ENCODE results near the gene SLC25A42. TPM values are rescaled to one million over a fixed set of nuclear protein-coding genes. Genes with fewer than 3 reads are reported as not detected.

The SLC25A42 gene
- total RNA-seq, 1 experiment from 2014 or later = 8.1 TPM

DNA sequence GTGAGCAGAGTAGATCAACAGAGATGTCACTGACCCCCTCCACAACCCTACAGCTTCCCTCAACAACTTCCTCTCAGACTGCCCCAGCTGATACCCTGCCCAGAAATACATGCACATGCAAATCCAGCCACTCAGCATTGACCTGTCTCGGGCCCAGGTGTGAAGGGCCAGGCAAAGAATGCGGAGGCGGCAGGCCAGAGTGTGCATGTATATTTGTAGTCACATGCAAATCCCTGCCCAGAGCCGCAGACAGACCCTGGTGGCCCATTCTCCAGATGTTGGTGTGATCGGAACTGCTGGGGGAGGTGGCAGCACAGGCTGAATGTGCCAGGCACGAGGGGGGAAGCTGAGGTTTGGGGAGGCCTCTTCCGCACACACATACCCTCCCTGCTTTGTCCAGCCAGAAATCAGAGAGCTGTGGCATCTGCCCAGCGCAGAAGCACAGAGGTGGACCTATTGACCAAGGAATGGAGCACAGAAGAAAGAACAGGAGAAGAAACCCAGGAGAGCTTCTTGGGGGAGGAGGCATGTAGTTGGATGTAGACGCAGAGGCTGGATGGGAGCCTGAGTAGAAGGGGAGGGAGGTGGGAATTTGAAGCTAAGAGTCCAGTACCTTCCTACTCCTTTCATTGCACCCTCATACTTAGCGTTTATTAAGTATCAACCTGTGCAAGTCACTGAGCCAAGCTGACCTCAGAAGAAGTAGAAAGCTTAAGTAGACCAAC is 91.9 kb downstream of the SLC25A42 start:
- Mint-ChIP-seq H3K9me3 (no peaks in the 10 kb centered on the region), H3K27me3 (ENCODE audit: low read depth) (peaks cover 33% of the 10 kb centered on the region), H3K4me3 (no peak overlapping the region), H3K36me3 (no peaks in the 10 kb centered on the region), H3K4me1 (peaks cover 5% of the 10 kb centered on the region; the same call in 1 of the 2 replicates), H3K27ac (no peak overlapping the region)
- TF ChIP-seq, protein P1, sequence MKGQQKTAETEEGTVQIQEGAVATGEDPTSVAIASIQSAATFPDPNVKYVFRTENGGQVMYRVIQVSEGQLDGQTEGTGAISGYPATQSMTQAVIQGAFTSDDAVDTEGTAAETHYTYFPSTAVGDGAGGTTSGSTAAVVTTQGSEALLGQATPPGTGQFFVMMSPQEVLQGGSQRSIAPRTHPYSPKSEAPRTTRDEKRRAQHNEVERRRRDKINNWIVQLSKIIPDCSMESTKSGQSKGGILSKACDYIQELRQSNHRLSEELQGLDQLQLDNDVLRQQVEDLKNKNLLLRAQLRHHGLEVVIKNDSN (CRISPR knock-in tag; IDR thresholded peaks at IDR 0.05) = no peak
- TF ChIP-seq ZNF396 (CRISPR knock-in tag; IDR thresholded peaks at IDR 0.05; ENCODE audit: borderline replicate concordance) (no peak), GRHL2 (CRISPR knock-in tag; IDR thresholded peaks at IDR 0.05; ENCODE audit: insufficient replicate concordance, severe bottlenecking) (no peak), TCF7 (CRISPR knock-in tag; IDR thresholded peaks at IDR 0.05; ENCODE audit: low read depth) (no peak), NR3C1 (CRISPR knock-in tag; conservative IDR thresholded peaks at IDR 0.05; ENCODE audit: low read depth) (no peak), GTF2I (CRISPR knock-in tag; conservative IDR thresholded peaks at IDR 0.05) (no peak)
- TF ChIP-seq, protein P2, sequence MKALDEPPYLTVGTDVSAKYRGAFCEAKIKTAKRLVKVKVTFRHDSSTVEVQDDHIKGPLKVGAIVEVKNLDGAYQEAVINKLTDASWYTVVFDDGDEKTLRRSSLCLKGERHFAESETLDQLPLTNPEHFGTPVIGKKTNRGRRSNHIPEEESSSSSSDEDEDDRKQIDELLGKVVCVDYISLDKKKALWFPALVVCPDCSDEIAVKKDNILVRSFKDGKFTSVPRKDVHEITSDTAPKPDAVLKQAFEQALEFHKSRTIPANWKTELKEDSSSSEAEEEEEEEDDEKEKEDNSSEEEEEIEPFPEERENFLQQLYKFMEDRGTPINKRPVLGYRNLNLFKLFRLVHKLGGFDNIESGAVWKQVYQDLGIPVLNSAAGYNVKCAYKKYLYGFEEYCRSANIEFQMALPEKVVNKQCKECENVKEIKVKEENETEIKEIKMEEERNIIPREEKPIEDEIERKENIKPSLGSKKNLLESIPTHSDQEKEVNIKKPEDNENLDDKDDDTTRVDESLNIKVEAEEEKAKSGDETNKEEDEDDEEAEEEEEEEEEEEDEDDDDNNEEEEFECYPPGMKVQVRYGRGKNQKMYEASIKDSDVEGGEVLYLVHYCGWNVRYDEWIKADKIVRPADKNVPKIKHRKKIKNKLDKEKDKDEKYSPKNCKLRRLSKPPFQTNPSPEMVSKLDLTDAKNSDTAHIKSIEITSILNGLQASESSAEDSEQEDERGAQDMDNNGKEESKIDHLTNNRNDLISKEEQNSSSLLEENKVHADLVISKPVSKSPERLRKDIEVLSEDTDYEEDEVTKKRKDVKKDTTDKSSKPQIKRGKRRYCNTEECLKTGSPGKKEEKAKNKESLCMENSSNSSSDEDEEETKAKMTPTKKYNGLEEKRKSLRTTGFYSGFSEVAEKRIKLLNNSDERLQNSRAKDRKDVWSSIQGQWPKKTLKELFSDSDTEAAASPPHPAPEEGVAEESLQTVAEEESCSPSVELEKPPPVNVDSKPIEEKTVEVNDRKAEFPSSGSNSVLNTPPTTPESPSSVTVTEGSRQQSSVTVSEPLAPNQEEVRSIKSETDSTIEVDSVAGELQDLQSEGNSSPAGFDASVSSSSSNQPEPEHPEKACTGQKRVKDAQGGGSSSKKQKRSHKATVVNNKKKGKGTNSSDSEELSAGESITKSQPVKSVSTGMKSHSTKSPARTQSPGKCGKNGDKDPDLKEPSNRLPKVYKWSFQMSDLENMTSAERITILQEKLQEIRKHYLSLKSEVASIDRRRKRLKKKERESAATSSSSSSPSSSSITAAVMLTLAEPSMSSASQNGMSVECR (CRISPR knock-in tag; IDR thresholded peaks at IDR 0.05; ENCODE audit: borderline replicate concordance) = no peak
- TF ChIP-seq, protein P3, sequence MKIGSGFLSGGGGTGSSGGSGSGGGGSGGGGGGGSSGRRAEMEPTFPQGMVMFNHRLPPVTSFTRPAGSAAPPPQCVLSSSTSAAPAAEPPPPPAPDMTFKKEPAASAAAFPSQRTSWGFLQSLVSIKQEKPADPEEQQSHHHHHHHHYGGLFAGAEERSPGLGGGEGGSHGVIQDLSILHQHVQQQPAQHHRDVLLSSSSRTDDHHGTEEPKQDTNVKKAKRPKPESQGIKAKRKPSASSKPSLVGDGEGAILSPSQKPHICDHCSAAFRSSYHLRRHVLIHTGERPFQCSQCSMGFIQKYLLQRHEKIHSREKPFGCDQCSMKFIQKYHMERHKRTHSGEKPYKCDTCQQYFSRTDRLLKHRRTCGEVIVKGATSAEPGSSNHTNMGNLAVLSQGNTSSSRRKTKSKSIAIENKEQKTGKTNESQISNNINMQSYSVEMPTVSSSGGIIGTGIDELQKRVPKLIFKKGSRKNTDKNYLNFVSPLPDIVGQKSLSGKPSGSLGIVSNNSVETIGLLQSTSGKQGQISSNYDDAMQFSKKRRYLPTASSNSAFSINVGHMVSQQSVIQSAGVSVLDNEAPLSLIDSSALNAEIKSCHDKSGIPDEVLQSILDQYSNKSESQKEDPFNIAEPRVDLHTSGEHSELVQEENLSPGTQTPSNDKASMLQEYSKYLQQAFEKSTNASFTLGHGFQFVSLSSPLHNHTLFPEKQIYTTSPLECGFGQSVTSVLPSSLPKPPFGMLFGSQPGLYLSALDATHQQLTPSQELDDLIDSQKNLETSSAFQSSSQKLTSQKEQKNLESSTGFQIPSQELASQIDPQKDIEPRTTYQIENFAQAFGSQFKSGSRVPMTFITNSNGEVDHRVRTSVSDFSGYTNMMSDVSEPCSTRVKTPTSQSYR (CRISPR knock-in tag; IDR thresholded peaks at IDR 0.05) = no peak
- TF ChIP-seq, protein P4, sequence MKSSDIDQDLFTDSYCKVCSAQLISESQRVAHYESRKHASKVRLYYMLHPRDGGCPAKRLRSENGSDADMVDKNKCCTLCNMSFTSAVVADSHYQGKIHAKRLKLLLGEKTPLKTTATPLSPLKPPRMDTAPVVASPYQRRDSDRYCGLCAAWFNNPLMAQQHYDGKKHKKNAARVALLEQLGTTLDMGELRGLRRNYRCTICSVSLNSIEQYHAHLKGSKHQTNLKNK (CRISPR knock-in tag; IDR thresholded peaks at IDR 0.05) = no peak
- DNase-seq (ENCODE audit: low spot score) (no peak), ATAC-seq (no peak)
- ChIA-PET CTCF (interaction anchor here (2.7 kb wide), 1 partner anchor 10 kb away, joined by 22 read pairs; no protein-coding TSS in a partner anchor), POLR2A (interaction anchor here (1.9 kb wide), 1 partner anchor 14 kb away, joined by 8 read pairs; the partner anchor contains the start of gene MEF2B)

DNA sequence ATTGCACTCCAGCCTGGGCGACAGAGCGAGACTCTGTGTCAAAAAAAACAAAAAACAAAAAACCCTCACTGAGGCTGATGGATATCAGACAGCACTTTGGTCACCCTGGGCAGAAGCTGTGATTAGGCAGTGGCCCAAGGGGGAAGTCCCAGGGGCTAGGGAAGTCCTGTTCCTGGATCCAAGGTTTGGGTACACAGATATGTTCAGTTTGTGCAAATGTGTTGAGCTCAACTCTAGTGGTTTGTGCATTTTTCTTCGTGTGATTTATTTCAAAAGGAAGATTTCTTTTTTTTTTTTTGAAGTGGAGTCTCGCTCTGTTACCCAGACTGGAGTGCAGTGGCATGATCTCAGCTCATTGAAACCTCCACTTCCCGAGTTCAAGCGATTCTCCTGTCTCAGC is 94.0 kb downstream of the SLC25A42 start:
- POLR2A ChIA-PET = interaction anchor here (1.2 kb wide), 1 partner anchor 396 kb away, joined by 3 read pairs; no protein-coding TSS in a partner anchor
- ATAC-seq (no peak), DNase-seq (ENCODE audit: low spot score) (no peak)
- Mint-ChIP-seq H3K4me1 (peaks cover 12% of the 10 kb centered on the region), H3K27me3 (ENCODE audit: low read depth) (peaks cover 40% of the 10 kb centered on the region), H3K4me3 (no peak overlapping the region), H3K36me3 (no peaks in the 10 kb centered on the region), H3K9me3 (no peaks in the 10 kb centered on the region), H3K27ac (no peak overlapping the region)
- CTCF ChIA-PET = interaction anchor here (0.7 to 3.5 kb wide), 3 partner anchors 12 to 42 kb away, joined by 3 to 18 read pairs (median 6); no protein-coding TSS in a partner anchor
- TF ChIP-seq, protein P1 (CRISPR knock-in tag; IDR thresholded peaks at IDR 0.05) = no peak
- TF ChIP-seq SMAD3 (CRISPR knock-in tag; IDR thresholded peaks at IDR 0.05; ENCODE audit: borderline replicate concordance) (no peak), MYBL2 (CRISPR knock-in tag; IDR thresholded peaks at IDR 0.05) (no peak), SP1 (CRISPR knock-in tag; conservative IDR thresholded peaks at IDR 0.05) (no peak), KAT7 (CRISPR knock-in tag; IDR thresholded peaks at IDR 0.05; ENCODE audit: borderline replicate concordance) (no peak), ETV6 (CRISPR knock-in tag; IDR thresholded peaks at IDR 0.05) (no peak)
- TF ChIP-seq, protein P5, sequence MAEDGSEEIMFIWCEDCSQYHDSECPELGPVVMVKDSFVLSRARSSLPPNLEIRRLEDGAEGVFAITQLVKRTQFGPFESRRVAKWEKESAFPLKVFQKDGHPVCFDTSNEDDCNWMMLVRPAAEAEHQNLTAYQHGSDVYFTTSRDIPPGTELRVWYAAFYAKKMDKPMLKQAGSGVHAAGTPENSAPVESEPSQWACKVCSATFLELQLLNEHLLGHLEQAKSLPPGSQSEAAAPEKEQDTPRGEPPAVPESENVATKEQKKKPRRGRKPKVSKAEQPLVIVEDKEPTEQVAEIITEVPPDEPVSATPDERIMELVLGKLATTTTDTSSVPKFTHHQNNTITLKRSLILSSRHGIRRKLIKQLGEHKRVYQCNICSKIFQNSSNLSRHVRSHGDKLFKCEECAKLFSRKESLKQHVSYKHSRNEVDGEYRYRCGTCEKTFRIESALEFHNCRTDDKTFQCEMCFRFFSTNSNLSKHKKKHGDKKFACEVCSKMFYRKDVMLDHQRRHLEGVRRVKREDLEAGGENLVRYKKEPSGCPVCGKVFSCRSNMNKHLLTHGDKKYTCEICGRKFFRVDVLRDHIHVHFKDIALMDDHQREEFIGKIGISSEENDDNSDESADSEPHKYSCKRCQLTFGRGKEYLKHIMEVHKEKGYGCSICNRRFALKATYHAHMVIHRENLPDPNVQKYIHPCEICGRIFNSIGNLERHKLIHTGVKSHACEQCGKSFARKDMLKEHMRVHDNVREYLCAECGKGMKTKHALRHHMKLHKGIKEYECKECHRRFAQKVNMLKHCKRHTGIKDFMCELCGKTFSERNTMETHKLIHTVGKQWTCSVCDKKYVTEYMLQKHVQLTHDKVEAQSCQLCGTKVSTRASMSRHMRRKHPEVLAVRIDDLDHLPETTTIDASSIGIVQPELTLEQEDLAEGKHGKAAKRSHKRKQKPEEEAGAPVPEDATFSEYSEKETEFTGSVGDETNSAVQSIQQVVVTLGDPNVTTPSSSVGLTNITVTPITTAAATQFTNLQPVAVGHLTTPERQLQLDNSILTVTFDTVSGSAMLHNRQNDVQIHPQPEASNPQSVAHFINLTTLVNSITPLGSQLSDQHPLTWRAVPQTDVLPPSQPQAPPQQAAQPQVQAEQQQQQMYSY (CRISPR knock-in tag; IDR thresholded peaks at IDR 0.05) = no peak
- TF ChIP-seq, protein P6, sequence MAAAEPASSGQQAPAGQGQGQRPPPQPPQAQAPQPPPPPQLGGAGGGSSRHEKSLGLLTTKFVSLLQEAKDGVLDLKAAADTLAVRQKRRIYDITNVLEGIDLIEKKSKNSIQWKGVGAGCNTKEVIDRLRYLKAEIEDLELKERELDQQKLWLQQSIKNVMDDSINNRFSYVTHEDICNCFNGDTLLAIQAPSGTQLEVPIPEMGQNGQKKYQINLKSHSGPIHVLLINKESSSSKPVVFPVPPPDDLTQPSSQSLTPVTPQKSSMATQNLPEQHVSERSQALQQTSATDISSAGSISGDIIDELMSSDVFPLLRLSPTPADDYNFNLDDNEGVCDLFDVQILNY (CRISPR knock-in tag; IDR thresholded peaks at IDR 0.05) = no peak
- TF ChIP-seq, protein P7, sequence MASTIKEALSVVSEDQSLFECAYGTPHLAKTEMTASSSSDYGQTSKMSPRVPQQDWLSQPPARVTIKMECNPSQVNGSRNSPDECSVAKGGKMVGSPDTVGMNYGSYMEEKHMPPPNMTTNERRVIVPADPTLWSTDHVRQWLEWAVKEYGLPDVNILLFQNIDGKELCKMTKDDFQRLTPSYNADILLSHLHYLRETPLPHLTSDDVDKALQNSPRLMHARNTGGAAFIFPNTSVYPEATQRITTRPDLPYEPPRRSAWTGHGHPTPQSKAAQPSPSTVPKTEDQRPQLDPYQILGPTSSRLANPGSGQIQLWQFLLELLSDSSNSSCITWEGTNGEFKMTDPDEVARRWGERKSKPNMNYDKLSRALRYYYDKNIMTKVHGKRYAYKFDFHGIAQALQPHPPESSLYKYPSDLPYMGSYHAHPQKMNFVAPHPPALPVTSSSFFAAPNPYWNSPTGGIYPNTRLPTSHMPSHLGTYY (CRISPR knock-in tag; IDR thresholded peaks at IDR 0.05) = no peak
